Measurements from ENCODE around the gene ERICH4. TPM values are rescaled to one million over a fixed set of nuclear protein-coding genes. Genes with fewer than 3 reads are reported as not detected.

Gene ERICH4
- total RNA-seq, 6 experiments from 2014 or later: not detected

DNA sequence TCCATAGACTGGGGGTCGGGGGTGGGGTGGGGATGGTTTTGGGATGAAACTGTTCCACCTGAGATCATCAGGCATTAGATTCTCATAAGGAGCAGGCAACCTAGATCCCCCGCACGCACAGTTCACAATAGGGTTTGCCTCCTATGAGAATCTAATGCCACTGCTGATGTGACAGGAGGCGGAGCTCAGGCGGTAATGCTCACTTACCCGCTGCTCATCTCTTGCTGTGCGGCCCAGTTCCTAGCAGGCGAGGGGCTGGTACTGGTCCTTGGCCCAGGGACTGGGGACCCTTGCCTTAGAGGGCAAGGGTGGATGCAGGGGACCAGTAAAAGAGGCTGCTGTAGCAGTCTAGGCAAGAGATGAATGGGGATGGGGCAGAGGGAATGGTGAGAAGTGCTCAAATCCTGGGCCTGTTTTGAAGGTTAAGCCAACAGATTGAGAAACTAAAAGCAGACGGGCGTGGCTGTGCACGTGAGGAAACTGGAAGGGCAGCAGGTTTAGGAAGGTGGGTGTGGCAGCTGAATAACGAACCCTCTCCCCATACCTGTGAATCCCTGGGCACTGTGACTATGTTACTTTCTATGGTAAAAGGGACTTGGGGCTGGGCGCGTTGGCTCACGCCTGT lies 1.5 kb upstream of the ERICH4 start:
- H3K9me3 ChIP-seq: no peaks in the 10 kb centered on the region
- H3K4me3 ChIP-seq: no peak overlapping the region
- H3K27me3 ChIP-seq: no peaks in the 10 kb centered on the region
- intact Hi-C loops (cut with DNase I): no loop called here
- no peak for TF ChIP-seq POLR2A (IDR thresholded peaks at IDR 0.05)
- TF ChIP-seq, protein P1, sequence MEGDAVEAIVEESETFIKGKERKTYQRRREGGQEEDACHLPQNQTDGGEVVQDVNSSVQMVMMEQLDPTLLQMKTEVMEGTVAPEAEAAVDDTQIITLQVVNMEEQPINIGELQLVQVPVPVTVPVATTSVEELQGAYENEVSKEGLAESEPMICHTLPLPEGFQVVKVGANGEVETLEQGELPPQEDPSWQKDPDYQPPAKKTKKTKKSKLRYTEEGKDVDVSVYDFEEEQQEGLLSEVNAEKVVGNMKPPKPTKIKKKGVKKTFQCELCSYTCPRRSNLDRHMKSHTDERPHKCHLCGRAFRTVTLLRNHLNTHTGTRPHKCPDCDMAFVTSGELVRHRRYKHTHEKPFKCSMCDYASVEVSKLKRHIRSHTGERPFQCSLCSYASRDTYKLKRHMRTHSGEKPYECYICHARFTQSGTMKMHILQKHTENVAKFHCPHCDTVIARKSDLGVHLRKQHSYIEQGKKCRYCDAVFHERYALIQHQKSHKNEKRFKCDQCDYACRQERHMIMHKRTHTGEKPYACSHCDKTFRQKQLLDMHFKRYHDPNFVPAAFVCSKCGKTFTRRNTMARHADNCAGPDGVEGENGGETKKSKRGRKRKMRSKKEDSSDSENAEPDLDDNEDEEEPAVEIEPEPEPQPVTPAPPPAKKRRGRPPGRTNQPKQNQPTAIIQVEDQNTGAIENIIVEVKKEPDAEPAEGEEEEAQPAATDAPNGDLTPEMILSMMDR (IDR thresholded peaks at IDR 0.05): no peak
- no peaks in the 10 kb centered on the region for H3K36me3 ChIP-seq
- H3K27ac ChIP-seq: no peak overlapping the region
- 80% methylated on average over 4 of the region's 15 CpGs for WGBS (ENCODE audit: insufficient coverage, low coverage, low lambda C conversion rate, missing lambda C conversion rate)
- H3K4me1 ChIP-seq: peaks cover 0 to 8% (median 3%) of the 10 kb centered on the region in 4 donors
- ATAC-seq (no peak), DNase-seq (peak in 2 of 3 donors; percentile 33 to 41)

DNA sequence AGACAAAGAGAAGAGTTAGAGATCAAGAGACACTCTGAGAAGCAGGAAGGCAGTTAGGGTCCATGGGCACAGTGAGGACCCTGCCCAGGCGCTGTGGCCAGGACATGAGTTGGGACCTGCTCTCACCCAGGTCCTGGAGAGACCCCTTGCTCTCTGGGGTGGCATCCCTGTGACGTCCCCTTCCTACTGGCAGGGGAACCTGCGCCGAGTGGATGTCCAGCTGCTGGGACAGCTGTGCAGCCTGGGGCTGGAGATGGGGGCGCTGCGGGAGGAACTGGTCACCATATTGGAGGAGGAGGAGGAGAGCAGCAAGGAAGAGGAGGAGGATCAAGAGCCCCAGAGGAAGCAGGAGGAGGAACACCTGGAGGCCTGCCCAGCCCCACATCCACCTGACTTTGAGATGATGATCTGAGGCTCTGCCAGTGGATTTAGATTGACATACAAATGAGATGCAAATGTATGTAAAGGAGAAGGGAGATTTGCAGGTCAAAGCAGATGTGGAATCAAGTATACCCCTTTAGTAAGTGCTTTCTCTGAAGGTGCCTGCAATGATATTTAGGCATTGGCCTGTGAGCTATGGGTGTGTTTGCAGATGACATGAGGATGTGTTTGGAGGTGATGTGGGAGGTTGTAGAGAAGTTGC lies 978 bp downstream of the ERICH4 start:
- no peaks in the 10 kb centered on the region for H3K9me3 ChIP-seq
- peaks cover 0 to 4% (median 2%) of the 10 kb centered on the region in 4 donors for H3K4me1 ChIP-seq
- H3K4me3 ChIP-seq: no peak overlapping the region
- intact Hi-C loops (cut with DNase I): no loop called here
- H3K36me3 ChIP-seq: no peaks in the 10 kb centered on the region
- ATAC-seq (no peak), DNase-seq (peak in 2 of 3 donors; percentile 40 to 42)
- TF ChIP-seq, protein P1 (IDR thresholded peaks at IDR 0.05): no peak
- H3K27me3 ChIP-seq: no peaks in the 10 kb centered on the region
- H3K27ac ChIP-seq: no peak overlapping the region
- whole genome bisulfite sequencing (ENCODE audit: insufficient coverage, low coverage, low lambda C conversion rate, missing lambda C conversion rate): 40% methylated on average over 1 of the region's 6 CpGs

DNA sequence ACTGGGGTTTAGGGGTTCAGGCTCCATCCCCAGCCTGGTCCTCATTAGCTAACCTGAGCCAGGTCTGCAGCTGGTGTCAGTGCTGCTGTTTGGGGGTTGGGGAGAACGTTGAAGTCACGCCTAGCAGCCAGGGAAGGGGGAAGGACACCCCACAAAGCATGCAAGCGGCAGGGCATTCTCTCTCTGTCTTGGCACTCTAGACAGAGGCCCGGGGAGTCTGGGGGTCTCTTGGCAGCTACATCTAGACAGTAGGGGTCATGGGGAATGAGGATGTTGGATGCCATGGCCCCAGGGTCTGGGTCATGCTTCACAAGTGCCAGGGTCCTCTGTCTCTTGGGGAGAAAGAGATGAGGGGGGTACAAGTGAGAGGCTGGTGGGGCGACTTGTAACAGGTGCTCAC lies 2.6 kb downstream of the ERICH4 start:
- Histone ChIP-seq H3K4me1 (no peaks in the 10 kb centered on the region), H3K4me3 (no peak overlapping the region), H3K27me3 (no peaks in the 10 kb centered on the region), H3K36me3 (no peaks in the 10 kb centered on the region), H3K9me3 (no peaks in the 10 kb centered on the region), H3K27ac (no peak overlapping the region)
- TF ChIP-seq, protein P1 (IDR thresholded peaks at IDR 0.05): no peak
- no peak for TF ChIP-seq POLR2A (IDR thresholded peaks at IDR 0.05)
- WGBS (ENCODE audit: insufficient coverage, low coverage, low lambda C conversion rate, missing lambda C conversion rate): 33% methylated on average over 2 of the region's 5 CpGs
- no peak for DNase-seq
- no peak for ATAC-seq
- intact Hi-C loops (cut with DNase I): no loop called here

DNA sequence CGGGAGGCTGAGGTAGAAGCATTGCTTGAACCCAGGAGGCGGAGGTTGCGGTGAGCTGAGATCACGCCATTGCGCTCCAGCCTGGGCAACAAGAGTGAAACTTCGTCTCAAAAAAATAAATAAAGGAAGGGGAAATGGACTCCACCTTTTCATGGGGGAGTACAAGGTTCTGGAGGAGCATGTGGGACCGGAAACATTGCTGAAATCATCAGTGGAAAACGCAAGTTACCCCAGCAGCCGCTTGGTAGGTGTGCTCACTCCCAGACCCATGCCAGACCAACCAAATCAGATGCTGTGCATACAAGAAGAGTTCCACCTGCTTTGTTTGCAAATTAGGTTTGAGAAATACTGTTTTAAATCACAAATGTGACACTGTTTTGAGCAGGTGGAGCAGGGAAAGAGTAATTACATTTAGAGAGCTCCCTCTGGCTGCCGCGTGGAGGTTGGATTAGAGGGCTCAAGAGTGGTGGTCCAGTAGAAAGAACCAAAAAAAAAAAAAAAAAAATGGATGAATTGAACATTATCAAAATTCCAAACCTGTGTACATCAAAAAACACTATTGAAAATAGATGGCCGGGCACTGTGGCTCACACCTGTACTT lies 4.9 kb downstream of the ERICH4 start:
- ATAC-seq (no peak), DNase-seq (no peak)
- 49% methylated on average over 12 of the region's 12 CpGs for WGBS (ENCODE audit: insufficient coverage, low coverage, low lambda C conversion rate, missing lambda C conversion rate)
- Histone ChIP-seq H3K4me3 (no peak overlapping the region), H3K27me3 (no peaks in the 10 kb centered on the region), H3K9me3 (no peaks in the 10 kb centered on the region), H3K27ac (no peak overlapping the region), H3K36me3 (no peaks in the 10 kb centered on the region), H3K4me1 (no peaks in the 10 kb centered on the region)
- TF ChIP-seq, protein P1 (IDR thresholded peaks at IDR 0.05): peak in 1 of 4 donors; percentile 5
- TF ChIP-seq POLR2A (IDR thresholded peaks at IDR 0.05): no peak
- intact Hi-C loops (cut with DNase I): no loop called here
